SK-N-SH treated with all-trans-retinoic acid at 6 μM for 48 hours (cell line): Measurements from ENCODE around the gene ARHGAP12.
A peak's percentile ranks its signal among the peaks of the same experiment; 100 is the strongest.

Experiments used
- ATAC-seq: fragments of 200-7000 bp; cut with Tn5 transposase; 3 replicates; pipeline ENCODE4 v1.9.1; 2020; ENCODE audit warnings: mild to moderate bottlenecking, moderate library complexity
- ARNTL ChIP-seq: fragments of 450-650 bp; formaldehyde crosslinking; IDR thresholded peaks from 2 replicates; pipeline ENCODE4 v1.5.0; 2020; ENCODE audit warnings: low read depth, mild to moderate bottlenecking, moderate library complexity, borderline replicate concordance
- BACH2 ChIP-seq: fragments of 250-450 bp; sonication (Bioruptor Pico); IDR thresholded peaks from 2 replicates; pipeline ENCODE4 v1.9.0; 2021; ENCODE audit warnings: mild to moderate bottlenecking, borderline replicate concordance
- CREB5 ChIP-seq: fragments of 250-450 bp; sonication (Bioruptor Pico); IDR thresholded peaks from 2 replicates; pipeline ENCODE4 v1.5.1; 2020; ENCODE audit warnings: low read depth, mild to moderate bottlenecking, moderate library complexity
- CSDC2 ChIP-seq: fragments of 250-450 bp; sonication (Bioruptor Pico); IDR thresholded peaks from 2 replicates; pipeline ENCODE4 v1.5.0; 2020; ENCODE audit warnings: mild to moderate bottlenecking, moderate library complexity
- CSRNP3 ChIP-seq: fragments of 250-450 bp; sonication (Bioruptor Pico); IDR thresholded peaks from 2 replicates; pipeline ENCODE4 v1.5.1; 2021; ENCODE audit warnings: mild to moderate bottlenecking, moderate library complexity
- ESRRG ChIP-seq: fragments of 250-450 bp; sonication (Bioruptor Pico); IDR thresholded peaks from 2 replicates; pipeline ENCODE4 v1.6.1; 2021; ENCODE audit warnings: mild to moderate bottlenecking
- GLIS3 ChIP-seq: fragments of 250-450 bp; sonication (Bioruptor Pico); IDR thresholded peaks from 2 replicates; pipeline ENCODE4 v1.5.0; 2020; ENCODE audit warnings: mild to moderate bottlenecking, moderate library complexity
- ISL1 ChIP-seq: fragments of 250-450 bp; sonication (Bioruptor Pico); IDR thresholded peaks from 2 replicates; pipeline ENCODE4 v2.1.2; 2022; ENCODE audit warnings: mild to moderate bottlenecking, moderate library complexity
- OSR1 ChIP-seq: fragments of 250-450 bp; sonication (Bioruptor Pico); IDR thresholded peaks from 2 replicates; pipeline ENCODE4 v1.8.0; 2022; ENCODE audit warnings: moderate library complexity, mild to moderate bottlenecking, inconsistent platforms
- PATZ1 ChIP-seq: fragments of 250-450 bp; sonication (Bioruptor Pico); IDR thresholded peaks from 2 replicates; pipeline ENCODE4 v1.8.0; 2020; ENCODE audit warnings: mild to moderate bottlenecking, moderate library complexity, borderline replicate concordance
- POU6F1 ChIP-seq: fragments of 250-450 bp; sonication (Bioruptor Pico); IDR thresholded peaks from 2 replicates; pipeline ENCODE4 v1.8.0; 2021; ENCODE audit warnings: low read depth, mild to moderate bottlenecking, moderate library complexity, borderline replicate concordance
- PPARA ChIP-seq: fragments of 250-450 bp; sonication (Bioruptor Pico); IDR thresholded peaks from 2 replicates; pipeline ENCODE4 v1.5.0; 2020; ENCODE audit warnings: mild to moderate bottlenecking, borderline replicate concordance
- RARB ChIP-seq: fragments of 250-450 bp; sonication (Bioruptor Pico); IDR thresholded peaks from 2 replicates; pipeline ENCODE4 v1.8.0; 2021; ENCODE audit warnings: mild to moderate bottlenecking, moderate library complexity
- TCF4 ChIP-seq: fragments of 250-450 bp; sonication (Bioruptor Pico); IDR thresholded peaks from 2 replicates; pipeline ENCODE4 v1.8.0; 2021; ENCODE audit warnings: mild to moderate bottlenecking, moderate library complexity, borderline replicate concordance
- TSHZ2 ChIP-seq: fragments of 250-450 bp; sonication (Bioruptor Pico); IDR thresholded peaks from 2 replicates; pipeline ENCODE4 v1.5.0; 2020; ENCODE audit warnings: mild to moderate bottlenecking, moderate library complexity
- ZC3H10 ChIP-seq: fragments of 250-450 bp; sonication (Bioruptor Pico); IDR thresholded peaks from 2 replicates; pipeline ENCODE4 v1.5.1; 2021; ENCODE audit warnings: mild to moderate bottlenecking, moderate library complexity
- ZFP3 ChIP-seq: fragments of 250-450 bp; sonication (Bioruptor Pico); IDR thresholded peaks from 2 replicates; pipeline ENCODE4 v1.5.0; 2020; ENCODE audit warnings: mild to moderate bottlenecking, moderate library complexity
- ZFP30 ChIP-seq: fragments of 450-650 bp; formaldehyde crosslinking; IDR thresholded peaks from 2 replicates; pipeline ENCODE4 v1.5.0; 2022; ENCODE audit warnings: mild to moderate bottlenecking, moderate library complexity
- ZNF565 ChIP-seq: fragments of 450-650 bp; formaldehyde crosslinking; conservative IDR thresholded peaks from 2 replicates; pipeline ENCODE4 v1.5.0; 2020; ENCODE audit warnings: low read depth, mild to moderate bottlenecking, moderate library complexity
- ZNF70 ChIP-seq: fragments of 450-650 bp; formaldehyde crosslinking; IDR thresholded peaks from 2 replicates; pipeline ENCODE4 v1.5.0; 2020; ENCODE audit warnings: mild to moderate bottlenecking, moderate library complexity
- ZNF8 ChIP-seq: fragments of 450-650 bp; formaldehyde crosslinking; IDR thresholded peaks from 2 replicates; pipeline ENCODE4 v1.5.0; 2020; ENCODE audit warnings: mild to moderate bottlenecking, moderate library complexity

Gene ARHGAP12

GRCh38 chr10:31963589-31963980 lies 35.0 kb upstream of the ARHGAP12 start:
- 0 out of 3 replicates have a peak, but pooled peaks have one; percentile 21 for ATAC-seq
- TF ChIP-seq GLIS3 (CRISPR knock-in tag) = no peak
- TF ChIP-seq OSR1 (CRISPR knock-in tag) = no peak
- TF ChIP-seq BACH2 (CRISPR knock-in tag) = no peak
- TF ChIP-seq ZNF565 (CRISPR knock-in tag) = no peak
- no peak for TF ChIP-seq TCF4 (CRISPR knock-in tag)

- TF ChIP-seq CREB5 (CRISPR knock-in tag) (no peak), TSHZ2 (CRISPR knock-in tag) (no peak), ZNF565 (CRISPR knock-in tag) (no peak), PATZ1 (CRISPR knock-in tag) (no peak), GLIS3 (CRISPR knock-in tag) (no peak), ZC3H10 (CRISPR knock-in tag) (no peak), OSR1 (CRISPR knock-in tag) (no peak), ISL1 (no peak), ZFP30 (no peak), BACH2 (CRISPR knock-in tag) (no peak), CSRNP3 (no peak), CSDC2 (CRISPR knock-in tag) (no peak), RARB (CRISPR knock-in tag) (no peak), ZNF8 (no peak), ESRRG (CRISPR knock-in tag) (no peak), ZNF70 (CRISPR knock-in tag) (no peak), ARNTL (CRISPR knock-in tag) (no peak), ZFP3 (CRISPR knock-in tag) (no peak), PPARA (no peak)
- no peak for ATAC-seq
Observed at GRCh38 chr10:31962826-31963588, 34.4 kb upstream of the ARHGAP12 start.

GRCh38 chr10:31961277-31962074 lies 32.8 kb upstream of the ARHGAP12 start:
- peak; percentile 89 for ATAC-seq
- TF ChIP-seq ZFP30 = no peak
- TF ChIP-seq POU6F1 (CRISPR knock-in tag) = no peak
- no peak for TF ChIP-seq ARNTL (CRISPR knock-in tag)
- TF ChIP-seq ZNF8 = peak; percentile 61; the same call in 1 of the 2 replicates
